Anterior cingulate cortex (tissue), 58 donors: ENCODE measurements around the gene SYNPR.

Experiments
- DNase-seq, 58 donors: peaks; one replicate each; lab custom pipeline; 2025; lab: John Stamatoyannopoulos, UW

The SYNPR gene

GRCh38 chr3:63303238-63303637, 25.1 kb downstream of the SYNPR start:
- DNase-seq: no peak

GRCh38 chr3:63304421-63304820, 26.3 kb downstream of the SYNPR start:
- DNase-seq: no peak

- DNase-seq: no peak
Measured at GRCh38 chr3:63308072-63308471, 30.0 kb downstream of the SYNPR start.

GRCh38 chr3:63309768-63310167, 31.7 kb downstream of the SYNPR start:
- DNase-seq: no peak

GRCh38 chr3:63323766-63324165, 45.7 kb downstream of the SYNPR start:
- no peak for DNase-seq

- peak in 11 of 58 donors; percentile 2 to 41 (median 16) for DNase-seq
Measured at GRCh38 chr3:63324621-63325020, 46.5 kb downstream of the SYNPR start.

- no peak for DNase-seq
Measured at GRCh38 chr3:63325386-63325785, 47.3 kb downstream of the SYNPR start.

GRCh38 chr3:63328365-63328764, 50.3 kb downstream of the SYNPR start:
- no peak for DNase-seq

- no peak for DNase-seq
Measured at GRCh38 chr3:63331520-63331919, 53.4 kb downstream of the SYNPR start.

- DNase-seq: no peak
Measured at GRCh38 chr3:63333815-63334214, 55.7 kb downstream of the SYNPR start.

GRCh38 chr3:63338351-63338750, 60.2 kb downstream of the SYNPR start:
- DNase-seq: no peak

- peak in 42 of 58 donors; percentile 2 to 80 (median 36) for DNase-seq
Measured at GRCh38 chr3:63343674-63344073, 65.6 kb downstream of the SYNPR start.

- no peak for DNase-seq
Measured at GRCh38 chr3:63344661-63345060, 66.6 kb downstream of the SYNPR start.

GRCh38 chr3:63349583-63350573, 71.8 kb downstream of the SYNPR start:
- DNase-seq: peak in 18 of 58 donors; percentile 1 to 65 (median 26)

GRCh38 chr3:63351159-63352007, 73.3 kb downstream of the SYNPR start:
- DNase-seq: peak in 2 of 58 donors; percentile 13 to 47

- no peak for DNase-seq
Measured at GRCh38 chr3:63352008-63352279, 73.8 kb downstream of the SYNPR start.

GRCh38 chr3:63353383-63353782, 75.3 kb downstream of the SYNPR start:
- DNase-seq: no peak

- DNase-seq: no peak
Measured at GRCh38 chr3:63354160-63354559, 76.1 kb downstream of the SYNPR start.

- DNase-seq: no peak
Measured at GRCh38 chr3:63355809-63356208, 77.7 kb downstream of the SYNPR start.

GRCh38 chr3:63364495-63364894, 86.4 kb downstream of the SYNPR start:
- no peak for DNase-seq

- peak in 3 of 58 donors; percentile 2 to 5 (median 3) for DNase-seq
Measured at GRCh38 chr3:63364910-63365309, 86.8 kb downstream of the SYNPR start.
